Measurements from ENCODE around the gene MGAT5. TPM values are rescaled to one million over a fixed set of nuclear protein-coding genes. Genes with fewer than 3 reads are reported as not detected.

Gene MGAT5
- polyA plus RNA-seq, 1 experiment: 115 TPM

GRCh38 chr2:134259571-134259970, 5.7 kb downstream of the MGAT5 start:
- no peak overlapping the region for H3K4me3 ChIP-seq (ENCODE audit: low read depth, low read length)
- ChIA-PET CTCF (interaction anchor here (0.7 kb wide), 1 partner anchor 14 kb away, joined by 3 read pairs; no protein-coding TSS in a partner anchor), POLR2A (no interaction called here)
- no peaks in the 10 kb centered on the region for H3K27me3 ChIP-seq (ENCODE audit: control insufficient read depth, insufficient read depth, low read length)
- no peaks in the 10 kb centered on the region for H3K9me3 ChIP-seq (ENCODE audit: control insufficient read depth, insufficient read depth, low read length)
- TF ChIP-seq, protein P1, sequence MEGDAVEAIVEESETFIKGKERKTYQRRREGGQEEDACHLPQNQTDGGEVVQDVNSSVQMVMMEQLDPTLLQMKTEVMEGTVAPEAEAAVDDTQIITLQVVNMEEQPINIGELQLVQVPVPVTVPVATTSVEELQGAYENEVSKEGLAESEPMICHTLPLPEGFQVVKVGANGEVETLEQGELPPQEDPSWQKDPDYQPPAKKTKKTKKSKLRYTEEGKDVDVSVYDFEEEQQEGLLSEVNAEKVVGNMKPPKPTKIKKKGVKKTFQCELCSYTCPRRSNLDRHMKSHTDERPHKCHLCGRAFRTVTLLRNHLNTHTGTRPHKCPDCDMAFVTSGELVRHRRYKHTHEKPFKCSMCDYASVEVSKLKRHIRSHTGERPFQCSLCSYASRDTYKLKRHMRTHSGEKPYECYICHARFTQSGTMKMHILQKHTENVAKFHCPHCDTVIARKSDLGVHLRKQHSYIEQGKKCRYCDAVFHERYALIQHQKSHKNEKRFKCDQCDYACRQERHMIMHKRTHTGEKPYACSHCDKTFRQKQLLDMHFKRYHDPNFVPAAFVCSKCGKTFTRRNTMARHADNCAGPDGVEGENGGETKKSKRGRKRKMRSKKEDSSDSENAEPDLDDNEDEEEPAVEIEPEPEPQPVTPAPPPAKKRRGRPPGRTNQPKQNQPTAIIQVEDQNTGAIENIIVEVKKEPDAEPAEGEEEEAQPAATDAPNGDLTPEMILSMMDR (IDR thresholded peaks at IDR 0.05; ENCODE audit: low read depth, low read length): no peak
- peak overlapping the region; percentile 24 for H3K27ac ChIP-seq (ENCODE audit: low read depth, low read length)
- no peak for DNase-seq (ENCODE audit: low read depth, low spot score)

GRCh38 chr2:134259994-134260393, 6.1 kb downstream of the MGAT5 start:
- ChIA-PET POLR2A (no interaction called here), CTCF (interaction anchor here (1.2 to 1.7 kb wide), 2 partner anchors 15 to 373 kb away, joined by 4 to 9 read pairs; no protein-coding TSS in a partner anchor)
- H3K27me3 ChIP-seq (ENCODE audit: control insufficient read depth, insufficient read depth, low read length): no peaks in the 10 kb centered on the region
- no peak for DNase-seq (ENCODE audit: low read depth, low spot score)
- H3K4me3 ChIP-seq (ENCODE audit: low read depth, low read length): no peak overlapping the region
- TF ChIP-seq, protein P1 (IDR thresholded peaks at IDR 0.05; ENCODE audit: low read depth, low read length): no peak
- no peak overlapping the region for H3K27ac ChIP-seq (ENCODE audit: low read depth, low read length)
- no peaks in the 10 kb centered on the region for H3K9me3 ChIP-seq (ENCODE audit: control insufficient read depth, insufficient read depth, low read length)

GRCh38 chr2:134260713-134261112, 6.8 kb downstream of the MGAT5 start:
- TF ChIP-seq, protein P1 (IDR thresholded peaks at IDR 0.05; ENCODE audit: low read depth, low read length): no peak
- no peak overlapping the region for H3K4me3 ChIP-seq (ENCODE audit: low read depth, low read length)

DNA sequence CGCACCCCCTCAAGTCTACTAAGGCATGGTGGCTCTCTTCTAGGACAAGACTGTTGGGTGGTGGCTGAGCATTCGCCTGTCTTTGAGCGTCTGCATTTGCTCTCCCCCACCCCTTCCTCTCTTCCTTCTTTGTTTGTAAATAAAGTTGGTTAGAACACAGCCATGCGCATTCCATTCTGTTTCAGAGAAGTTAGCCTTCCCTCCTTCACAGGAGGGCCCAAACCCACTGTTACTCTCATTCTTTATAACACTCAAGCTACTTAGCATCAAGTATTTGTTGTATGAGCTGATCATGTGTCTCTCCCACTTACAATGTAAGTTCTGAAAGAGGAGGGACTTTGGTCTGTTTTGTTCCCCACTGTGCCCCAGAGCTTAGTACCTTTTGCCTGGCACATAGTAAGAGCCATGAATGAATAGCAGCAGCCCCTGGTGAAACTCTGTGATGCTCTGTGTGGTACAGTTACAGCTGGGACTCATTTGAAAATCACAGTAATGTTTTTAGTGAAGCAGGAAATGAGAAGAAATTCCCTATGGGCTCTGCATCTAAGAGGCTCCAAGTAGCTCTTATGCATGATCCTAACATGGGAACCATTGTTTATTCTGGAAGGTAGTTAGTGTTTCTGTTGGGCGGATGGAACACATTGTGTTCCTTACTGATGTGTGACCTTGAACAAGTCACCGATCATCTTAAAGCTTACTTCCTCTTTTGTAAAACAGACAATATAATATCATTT, 7.7 kb downstream of the MGAT5 start:
- ChIA-PET POLR2A (no interaction called here), CTCF (interaction anchor here (1.4 to 1.8 kb wide), 6 partner anchors 11 to 377 kb away, joined by 3 to 9 read pairs (median 4); no protein-coding TSS in a partner anchor)
- Histone ChIP-seq H3K27me3 (ENCODE audit: control insufficient read depth, insufficient read depth, low read length) (no peaks in the 10 kb centered on the region), H3K4me3 (ENCODE audit: low read depth, low read length) (no peak overlapping the region), H3K9me3 (ENCODE audit: control insufficient read depth, insufficient read depth, low read length) (no peaks in the 10 kb centered on the region), H3K27ac (ENCODE audit: low read depth, low read length) (no peak overlapping the region)
- no peak for DNase-seq (ENCODE audit: low read depth, low spot score)
- TF ChIP-seq, protein P1 (IDR thresholded peaks at IDR 0.05; ENCODE audit: low read depth, low read length): no peak

More at GRCh38 chr2:134260713-134261112, 6.8 kb downstream of the MGAT5 start:
- Histone ChIP-seq H3K27me3 (ENCODE audit: control insufficient read depth, insufficient read depth, low read length) (no peaks in the 10 kb centered on the region), H3K9me3 (ENCODE audit: control insufficient read depth, insufficient read depth, low read length) (no peaks in the 10 kb centered on the region), H3K27ac (ENCODE audit: low read depth, low read length) (no peak overlapping the region)
- CTCF ChIA-PET: interaction anchor here (1.2 to 1.8 kb wide), 7 partner anchors 10 to 376 kb away, joined by 3 to 9 read pairs (median 4); no protein-coding TSS in a partner anchor
- POLR2A ChIA-PET: interaction anchor here (0.6 to 0.7 kb wide), 3 partner anchors 65 to 161 kb away, joined by 3 to 5 read pairs (median 4); no protein-coding TSS in a partner anchor
- DNase-seq (ENCODE audit: low read depth, low spot score): peak; percentile 71

GRCh38 chr2:134262684-134263083, 8.8 kb downstream of the MGAT5 start:
- no peak for DNase-seq (ENCODE audit: low read depth, low spot score)
- CTCF ChIA-PET: interaction anchor here (0.6 to 1.2 kb wide), 3 partner anchors 9 to 90 kb away, joined by 3 read pairs; no protein-coding TSS in a partner anchor
- POLR2A ChIA-PET: no interaction called here
- no peaks in the 10 kb centered on the region for H3K9me3 ChIP-seq (ENCODE audit: control insufficient read depth, insufficient read depth, low read length)
- H3K4me3 ChIP-seq (ENCODE audit: low read depth, low read length): no peak overlapping the region
- no peaks in the 10 kb centered on the region for H3K27me3 ChIP-seq (ENCODE audit: control insufficient read depth, insufficient read depth, low read length)
- H3K27ac ChIP-seq (ENCODE audit: low read depth, low read length): no peak overlapping the region
- TF ChIP-seq, protein P1 (IDR thresholded peaks at IDR 0.05; ENCODE audit: low read depth, low read length): no peak
